Measurements from ENCODE around the gene RNASEH2C. TPM values are rescaled to one million over a fixed set of nuclear protein-coding genes. Genes with fewer than 3 reads are reported as not detected.
"Not testable (repeated sequence)": the region's sequence is repeated elsewhere in the genome, so short reads cannot be mapped to it uniquely, and the experiment has no call there.

Gene RNASEH2C
- total RNA-seq, 4 donors from 2014 or later = 24.5 to 53.8 (median 33.7) TPM

DNA sequence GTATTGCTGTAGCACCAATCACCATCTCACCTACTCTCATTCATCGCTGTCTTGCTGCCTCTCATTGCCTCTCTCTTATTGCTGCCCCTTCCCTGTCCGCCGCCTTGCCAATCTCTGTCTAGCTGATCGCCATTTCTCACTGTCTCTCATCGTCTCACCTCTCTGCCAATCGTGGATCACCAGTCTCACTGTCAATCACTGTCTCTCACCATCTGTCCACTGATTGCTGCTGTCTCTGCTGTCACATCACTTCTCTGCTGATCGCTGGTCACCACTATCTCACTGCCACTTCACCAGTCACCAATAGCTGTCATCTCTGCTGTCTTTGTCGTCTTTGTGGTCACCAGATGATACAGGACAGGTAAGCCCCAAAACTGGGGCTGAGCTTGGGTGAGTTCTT lies 20.6 kb upstream of the RNASEH2C start:
- Histone ChIP-seq H3K9me3 (no peaks in the 10 kb centered on the region), H3K4me1 (peaks cover 6% of the 10 kb centered on the region), H3K27me3 (no peaks in the 10 kb centered on the region), H3K27ac (no peak overlapping the region), H3K36me3 (no peaks in the 10 kb centered on the region), H3K4me3 (no peak overlapping the region)
- DNase-seq (ENCODE audit: low spot score in 2 of 2) = no peak
- TF ChIP-seq, protein P1, sequence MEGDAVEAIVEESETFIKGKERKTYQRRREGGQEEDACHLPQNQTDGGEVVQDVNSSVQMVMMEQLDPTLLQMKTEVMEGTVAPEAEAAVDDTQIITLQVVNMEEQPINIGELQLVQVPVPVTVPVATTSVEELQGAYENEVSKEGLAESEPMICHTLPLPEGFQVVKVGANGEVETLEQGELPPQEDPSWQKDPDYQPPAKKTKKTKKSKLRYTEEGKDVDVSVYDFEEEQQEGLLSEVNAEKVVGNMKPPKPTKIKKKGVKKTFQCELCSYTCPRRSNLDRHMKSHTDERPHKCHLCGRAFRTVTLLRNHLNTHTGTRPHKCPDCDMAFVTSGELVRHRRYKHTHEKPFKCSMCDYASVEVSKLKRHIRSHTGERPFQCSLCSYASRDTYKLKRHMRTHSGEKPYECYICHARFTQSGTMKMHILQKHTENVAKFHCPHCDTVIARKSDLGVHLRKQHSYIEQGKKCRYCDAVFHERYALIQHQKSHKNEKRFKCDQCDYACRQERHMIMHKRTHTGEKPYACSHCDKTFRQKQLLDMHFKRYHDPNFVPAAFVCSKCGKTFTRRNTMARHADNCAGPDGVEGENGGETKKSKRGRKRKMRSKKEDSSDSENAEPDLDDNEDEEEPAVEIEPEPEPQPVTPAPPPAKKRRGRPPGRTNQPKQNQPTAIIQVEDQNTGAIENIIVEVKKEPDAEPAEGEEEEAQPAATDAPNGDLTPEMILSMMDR (IDR thresholded peaks at IDR 0.05) = no peak
- TF ChIP-seq EP300 (IDR thresholded peaks at IDR 0.05) (no peak), POLR2AphosphoS5 (IDR thresholded peaks at IDR 0.05) (no peak), POLR2A (IDR thresholded peaks at IDR 0.05) (no peak)
- WGBS = 87% methylated on average over 8 of the region's 8 CpGs

DNA sequence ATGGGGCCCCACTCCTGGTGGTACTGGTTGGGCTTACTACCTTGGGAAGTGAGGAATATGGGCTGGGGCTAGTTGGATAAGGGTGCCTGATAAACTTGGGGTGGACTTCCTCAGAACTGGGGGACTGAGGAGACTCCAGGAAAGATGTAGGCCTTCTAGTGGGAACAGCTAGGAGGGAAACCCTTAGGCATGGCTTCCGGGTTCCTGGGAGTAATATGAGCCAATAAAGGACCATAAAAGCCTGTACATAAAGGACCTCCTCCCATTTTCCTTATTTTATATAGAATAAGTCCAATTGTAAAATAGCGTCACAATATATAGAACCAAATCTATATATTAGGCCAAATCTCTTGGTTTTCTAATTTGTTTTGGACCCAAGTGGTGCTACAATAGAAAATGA lies 18.4 kb upstream of the RNASEH2C start:
- no peak for DNase-seq (ENCODE audit: low spot score in 2 of 2)
- TF ChIP-seq EP300 (IDR thresholded peaks at IDR 0.05) (no peak), POLR2AphosphoS5 (IDR thresholded peaks at IDR 0.05) (no peak)
- TF ChIP-seq, protein P1 (IDR thresholded peaks at IDR 0.05) = no peak
- Histone ChIP-seq H3K36me3 (no peaks in the 10 kb centered on the region), H3K27ac (no peak overlapping the region), H3K9me3 (no peaks in the 10 kb centered on the region), H3K27me3 (no peaks in the 10 kb centered on the region), H3K4me3 (no peak overlapping the region), H3K4me1 (peaks cover 3% of the 10 kb centered on the region)
- 88% methylated on average over 2 of the region's 2 CpGs for WGBS

DNA sequence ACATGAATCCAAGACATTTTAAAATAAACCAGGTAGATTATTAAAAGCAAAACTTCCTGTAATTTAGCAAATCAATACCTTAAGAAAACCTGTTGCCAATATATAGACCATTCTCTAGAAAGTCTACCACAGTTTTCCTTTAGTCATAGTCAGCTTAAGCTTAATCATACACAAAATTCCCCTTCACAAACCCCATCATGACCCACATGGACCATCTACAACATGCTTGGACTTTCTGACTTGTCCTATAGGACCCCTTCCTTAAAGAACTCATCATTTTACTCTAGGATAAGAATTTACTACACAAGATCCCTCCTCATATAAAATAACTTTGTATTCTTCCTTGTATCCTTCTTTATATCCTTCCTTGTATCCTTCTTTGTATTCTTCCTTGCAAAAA lies 16.2 kb upstream of the RNASEH2C start:
- no peak for DNase-seq (ENCODE audit: low spot score in 2 of 2)
- Histone ChIP-seq H3K4me1 (no peaks in the 10 kb centered on the region), H3K9me3 (no peaks in the 10 kb centered on the region), H3K4me3 (no peak overlapping the region), H3K36me3 (no peaks in the 10 kb centered on the region), H3K27me3 (no peaks in the 10 kb centered on the region), H3K27ac (no peak overlapping the region)
- TF ChIP-seq POLR2AphosphoS5 (IDR thresholded peaks at IDR 0.05) (no peak), EP300 (IDR thresholded peaks at IDR 0.05) (no peak), POLR2A (IDR thresholded peaks at IDR 0.05) (no peak)
- TF ChIP-seq, protein P1 (IDR thresholded peaks at IDR 0.05) = no peak

DNA sequence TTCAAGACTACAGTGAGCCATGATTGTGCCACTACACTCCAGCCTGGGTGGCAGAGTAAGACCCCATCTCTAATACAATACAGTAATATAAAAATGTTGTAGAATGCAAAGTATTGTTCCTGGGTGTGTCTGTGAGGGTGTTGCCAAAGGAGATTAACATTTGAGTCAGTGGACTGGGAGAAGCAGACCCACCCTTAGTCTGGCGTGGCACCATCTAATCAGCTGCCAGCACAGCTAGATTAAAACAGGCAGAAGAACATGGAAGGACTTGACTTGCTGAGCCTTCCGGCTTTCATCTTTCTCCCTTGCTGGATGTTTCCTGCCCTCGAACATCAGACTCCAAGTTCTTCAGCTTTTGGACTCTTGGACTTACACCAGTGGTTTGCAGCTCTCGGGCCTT lies 14.5 kb upstream of the RNASEH2C start:
- DNase-seq (ENCODE audit: low spot score in 2 of 2); H3K9me3 ChIP-seq; H3K27me3 ChIP-seq; H3K36me3 ChIP-seq; H3K4me3 ChIP-seq; H3K4me1 ChIP-seq; H3K27ac ChIP-seq: not testable (repeated sequence)
- 50% methylated on average over 4 of the region's 4 CpGs for WGBS

DNA sequence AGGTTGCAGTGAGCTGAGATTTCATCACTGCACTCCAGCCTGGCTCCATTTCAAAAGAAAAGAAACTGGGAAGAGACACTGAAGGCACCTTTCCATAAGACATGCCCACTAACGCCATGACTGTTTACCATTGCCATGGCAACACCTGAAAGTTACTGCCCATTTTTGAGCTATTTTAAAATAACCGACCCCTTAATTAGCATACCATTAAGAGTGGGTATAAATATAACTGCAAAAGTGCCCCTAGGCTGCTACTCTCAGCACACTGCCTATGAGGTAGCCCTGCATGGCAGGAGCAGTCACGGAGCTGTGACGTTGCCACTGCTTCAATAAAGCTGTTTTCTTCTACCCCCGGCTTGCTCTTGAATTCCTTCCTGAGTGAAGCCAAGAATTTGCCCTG lies 9.9 kb upstream of the RNASEH2C start:
- no peak overlapping the region for H3K4me3 ChIP-seq
- no peaks in the 10 kb centered on the region for H3K36me3 ChIP-seq
- no peaks in the 10 kb centered on the region for H3K4me1 ChIP-seq
- DNase-seq (ENCODE audit: low spot score in 2 of 2) = no peak
- no peaks in the 10 kb centered on the region for H3K27me3 ChIP-seq
- H3K27ac ChIP-seq = no peak overlapping the region
- no peak for TF ChIP-seq POLR2AphosphoS5 (IDR thresholded peaks at IDR 0.05)
- TF ChIP-seq EP300 (IDR thresholded peaks at IDR 0.05) = no peak
- TF ChIP-seq, protein P1 (IDR thresholded peaks at IDR 0.05) = no peak
- TF ChIP-seq POLR2A (IDR thresholded peaks at IDR 0.05) = no peak
- no peaks in the 10 kb centered on the region for H3K9me3 ChIP-seq
- WGBS = 30% methylated on average over 5 of the region's 5 CpGs

DNA sequence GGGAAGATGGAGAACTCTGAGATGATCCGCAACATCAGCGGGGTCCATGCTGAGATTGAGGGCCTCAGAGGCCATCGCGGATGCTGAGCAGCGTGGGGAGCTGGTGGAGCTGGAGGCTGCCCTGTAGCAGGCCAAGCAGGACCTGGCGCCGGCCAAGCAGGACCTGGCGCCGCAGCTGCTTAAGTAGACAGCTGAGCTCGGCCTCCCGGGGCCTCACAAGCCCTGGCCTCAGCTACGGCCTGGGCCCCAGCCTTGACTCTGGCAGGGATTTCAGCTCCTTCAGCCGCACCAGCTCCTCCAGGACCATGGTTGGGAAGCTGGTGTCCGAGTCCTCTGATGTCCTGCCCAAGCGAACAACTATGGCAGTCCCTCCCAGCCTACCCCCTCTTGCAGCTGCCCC lies 7.3 kb upstream of the RNASEH2C start:
- WGBS = 98% methylated on average over 6 of the region's 15 CpGs
- Histone ChIP-seq H3K9me3 (no peaks in the 10 kb centered on the region), H3K4me1 (no peaks in the 10 kb centered on the region), H3K27ac (no peak overlapping the region), H3K27me3 (no peaks in the 10 kb centered on the region), H3K36me3 (no peaks in the 10 kb centered on the region), H3K4me3 (no peak overlapping the region)
- DNase-seq (ENCODE audit: low spot score in 2 of 2) = no peak
- TF ChIP-seq EP300 (IDR thresholded peaks at IDR 0.05) = no peak
- no peak for TF ChIP-seq POLR2A (IDR thresholded peaks at IDR 0.05)

Data from suprapubic skin (tissue), 4 donors.